Panc1 (cell line): ENCODE measurements around the gene ZP1. TPM values are rescaled to one million over a fixed set of nuclear protein-coding genes. Genes with fewer than 3 reads are reported as not detected.

Experiments used
- ATAC-seq: fragments of 200-7000 bp; cut with Tn5 transposase; 2 replicates; pipeline ENCODE4 v1.9.1; 2020; ENCODE audit warnings: mild to moderate bottlenecking, moderate library complexity
- BruUV-seq: library from RNA; stranded (reverse); fragments of 400-500 nt; replicated peaks from 2 replicates; lab custom pipeline; 2021; lab: Mats Ljungman, UMichigan
- CTCF ChIA-PET: fragments of 300-600 bp; sonication (Branson Sonifier 250); formaldehyde crosslinking; loops from one replicate; lab custom pipeline; 2022; ENCODE audit warnings: antibody characterized with exemption; lab: Charles Lee
- POLR2A ChIA-PET: fragments of 300-600 bp; sonication (Branson Sonifier 250); formaldehyde crosslinking; loops from one replicate; lab custom pipeline; 2022; ENCODE audit warnings: antibody characterized with exemption; lab: Charles Lee
- DNase-seq: peaks from one replicate; pipeline ENCODE4 v3.0.0-alpha.2; 2010; ENCODE audit warnings: low read depth, low spot score
- H3K27ac ChIP-seq: 2 replicates; pipeline ENCODE4 v1.5.1; 2011; ENCODE audit warnings: mild to moderate bottlenecking, low read length, inconsistent platforms
- H3K27me3 ChIP-seq: fragments of 200-500 bp; sonication (Bioruptor generic); 2 replicates; pipeline ENCODE4 v1.6.0; 2014; ENCODE audit warnings: low read length, inconsistent platforms; ENCODE audit not compliant: control insufficient read depth, insufficient read depth
- H3K36me3 ChIP-seq: fragments of 200-500 bp; sonication (Bioruptor generic); 2 replicates; pipeline ENCODE4 v1.5.1; 2014; ENCODE audit warnings: inconsistent platforms, mild to moderate bottlenecking, low read length, moderate library complexity; ENCODE audit not compliant: control insufficient read depth, insufficient read depth
- H3K4me1 ChIP-seq: 2 replicates; pipeline ENCODE4 v1.5.1; 2011; ENCODE audit warnings: inconsistent platforms, mild to moderate bottlenecking, low read length, moderate library complexity; ENCODE audit not compliant: control insufficient read depth, insufficient read depth
- H3K4me3 ChIP-seq, 2 experiments: 2 replicates each; pipeline ENCODE4 v1.5.1; 2011 to 2012; ENCODE audit warnings: low read depth in 2 of 2, low read length in 2 of 2, mild to moderate bottlenecking in 2 of 2, inconsistent platforms in 1 of 2, moderate library complexity in 1 of 2
- H3K9me3 ChIP-seq: fragments of 200-500 bp; sonication (Bioruptor generic); 2 replicates; pipeline ENCODE4 v1.5.1; 2014; ENCODE audit warnings: low read depth, mild to moderate bottlenecking, inconsistent platforms, low read length, moderate library complexity; ENCODE audit not compliant: control insufficient read depth, insufficient read depth
- CTCF ChIP-seq: fragments of 450-650 bp; IDR thresholded peaks from 2 replicates; pipeline ENCODE4 v1.5.1; 2017; ENCODE audit warnings: mild to moderate bottlenecking
- POLR2AphosphoS5 ChIP-seq: IDR thresholded peaks from 2 replicates; pipeline ENCODE4 v1.6.1; 2012; ENCODE audit warnings: mild to moderate bottlenecking, low read depth, low read length, moderate library complexity
- REST ChIP-seq, 2 experiments: IDR thresholded peaks; 2 replicates each; pipeline ENCODE4 v1.6.1; 2011 to 2012; ENCODE audit warnings: low read depth in 2 of 2, control low read depth in 1 of 2, low read length in 1 of 2, mild to moderate bottlenecking in 1 of 2, moderate library complexity in 1 of 2; ENCODE audit not compliant: insufficient read depth in 1 of 2
- SIN3A ChIP-seq: IDR thresholded peaks from 2 replicates; pipeline ENCODE4 v1.6.1; 2012; ENCODE audit warnings: low read depth, mild to moderate bottlenecking, low read length, moderate library complexity, borderline replicate concordance; ENCODE audit not compliant: insufficient read depth
- TCF7L2 ChIP-seq: IDR thresholded peaks from 2 replicates; pipeline ENCODE4 v1.6.1; 2011; ENCODE audit warnings: mild to moderate bottlenecking, low read depth, low read length, inconsistent platforms
- in situ Hi-C: cut with HindIII; loops from 2 replicates; pipeline ENCODE4 v1.10.0; 2016; ENCODE audit warnings: low sequenced_read_pairs, low pct_unique_long_range_greater_than_20kb
- intact Hi-C: fragments of 100-400 bp; cut with micrococcal nuclease; formaldehyde crosslinking; loops from one replicate; pipeline ENCODE4 v1.10.0; 2022; ENCODE audit not compliant: unreplicated experiment
- total RNA-seq: library from RNA; stranded (reverse); gene quantifications from one replicate; pipeline ENCODE4 v1.2.1, GENCODE V29; 2021; ENCODE audit not compliant: unreplicated experiment

The ZP1 gene
- total RNA-seq, 1 experiment from 2014 or later = not detected

- in situ Hi-C loops (no loop called here), intact Hi-C loops (no loop called here)
- no peak for TF ChIP-seq POLR2AphosphoS5
- no peak for TF ChIP-seq TCF7L2
- no peak for TF ChIP-seq SIN3A
- TF ChIP-seq CTCF = no peak
- TF ChIP-seq REST (IDR thresholded peaks at IDR 0.05; ENCODE audit: insufficient read depth in 1 of 2, low read depth in 2 of 2, low read length in 1 of 2) = no peak
- ATAC-seq = no peak
- Histone ChIP-seq H3K4me3 (no peak overlapping the region), H3K4me1 (peaks cover 18% of the 10 kb centered on the region), H3K9me3 (no peaks in the 10 kb centered on the region), H3K27ac (no peak overlapping the region), H3K36me3 (no peaks in the 10 kb centered on the region; the same call in 1 of the 2 replicates), H3K27me3 (no peaks in the 10 kb centered on the region)
- BruUV-seq = no TSS peak
- DNase-seq = no peak
- POLR2A ChIA-PET = no interaction called here
- CTCF ChIA-PET = no interaction called here
Measured at GRCh38 chr11:60922906-60923305, 55.6 kb downstream of the ZP1 start.

GRCh38 chr11:60923326-60923725 lies 56.0 kb downstream of the ZP1 start:
- ChIA-PET CTCF (interaction anchor here (0.5 kb wide), 1 partner anchor 91 kb away, joined by 5 read pairs; no protein-coding TSS in a partner anchor), POLR2A (no interaction called here)
- in situ Hi-C loops (no loop called here), intact Hi-C loops (no loop called here)
- no peaks in the 10 kb centered on the region for H3K9me3 ChIP-seq
- TF ChIP-seq SIN3A (no peak), POLR2AphosphoS5 (no peak), REST (IDR thresholded peaks at IDR 0.05; ENCODE audit: insufficient read depth in 1 of 2, low read depth in 2 of 2, low read length in 1 of 2) (no peak), TCF7L2 (no peak), CTCF (no peak)
- H3K4me3 ChIP-seq = no peak overlapping the region
- H3K4me1 ChIP-seq = peaks cover 18% of the 10 kb centered on the region
- H3K27ac ChIP-seq = no peak overlapping the region
- no peaks in the 10 kb centered on the region for H3K27me3 ChIP-seq
- no TSS peak for BruUV-seq
- ATAC-seq = no peak
- no peak for DNase-seq
- H3K36me3 ChIP-seq = no peaks in the 10 kb centered on the region; the same call in none of the 2 replicates
